Measurements from ENCODE around the gene ABCG1.

The ABCG1 gene

DNA sequence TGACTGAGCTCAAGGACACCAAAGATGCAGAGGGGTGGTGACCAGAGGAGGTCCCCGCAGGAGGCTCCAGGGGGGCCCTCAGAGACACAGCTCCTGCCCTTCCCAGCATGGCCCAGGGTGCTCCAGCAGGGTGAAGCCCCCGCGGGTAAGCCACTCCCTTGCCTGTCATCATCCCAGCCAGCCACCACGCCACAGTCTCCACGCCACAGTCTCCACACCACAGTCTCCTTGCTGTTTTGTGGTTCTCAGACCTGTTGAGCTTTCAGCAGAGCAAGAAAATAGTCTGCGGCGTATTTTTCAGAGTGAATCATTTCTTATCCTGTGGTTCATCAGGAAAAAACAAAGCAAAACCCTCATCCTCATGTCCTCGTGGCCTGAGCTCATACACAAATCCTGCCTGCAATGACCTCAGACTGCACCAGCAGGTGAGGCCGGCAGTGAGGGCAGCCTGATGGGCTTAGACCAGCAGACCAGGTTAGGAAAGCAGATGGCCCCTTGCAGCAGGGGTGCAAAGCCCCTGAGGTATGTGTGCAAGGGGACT lies 25.7 kb upstream of the ABCG1 start:
- DNase-seq: no peak

GRCh38 chr21:42193721-42194120 lies 25.2 kb upstream of the ABCG1 start:
- no peak for DNase-seq

GRCh38 chr21:42194863-42195262 lies 24.1 kb upstream of the ABCG1 start:
- DNase-seq: no peak

GRCh38 chr21:42195378-42196031 lies 23.4 kb upstream of the ABCG1 start:
- DNase-seq: no peak

GRCh38 chr21:42198929-42199867 lies 19.7 kb upstream of the ABCG1 start:
- DNase-seq: no peak

- no peak for DNase-seq
Measured at GRCh38 chr21:42199868-42200463, 19.0 kb upstream of the ABCG1 start.

- DNase-seq: no peak
Measured at GRCh38 chr21:42200906-42201614, 17.9 kb upstream of the ABCG1 start.

DNA sequence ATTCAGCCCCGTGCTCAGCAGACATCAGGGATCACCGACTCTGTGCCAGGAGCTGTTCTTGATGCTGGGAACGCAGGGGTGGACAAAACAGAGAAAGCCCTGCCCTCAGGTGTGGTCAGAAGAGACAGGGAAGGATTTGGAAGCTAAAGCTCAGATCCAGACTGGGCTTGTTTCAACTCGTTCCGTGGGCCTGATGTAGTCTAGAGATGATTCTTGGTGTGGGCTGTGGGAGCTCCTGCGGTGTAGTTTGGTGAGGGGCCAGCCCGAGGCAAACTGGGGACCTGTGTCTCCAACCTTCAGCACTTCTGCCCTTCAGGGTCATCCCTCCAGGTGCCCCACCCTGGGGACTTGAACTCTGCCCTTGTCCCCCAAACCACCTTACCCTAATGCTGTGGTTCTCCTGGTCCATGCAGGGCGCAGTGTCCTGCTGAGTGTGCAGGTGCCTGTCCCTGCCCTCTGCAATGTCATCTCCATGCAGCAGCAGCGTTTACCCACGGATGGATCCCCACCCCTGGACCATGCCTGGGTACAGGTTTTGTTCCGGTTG lies 17.3 kb upstream of the ABCG1 start:
- DNase-seq: no peak

DNA sequence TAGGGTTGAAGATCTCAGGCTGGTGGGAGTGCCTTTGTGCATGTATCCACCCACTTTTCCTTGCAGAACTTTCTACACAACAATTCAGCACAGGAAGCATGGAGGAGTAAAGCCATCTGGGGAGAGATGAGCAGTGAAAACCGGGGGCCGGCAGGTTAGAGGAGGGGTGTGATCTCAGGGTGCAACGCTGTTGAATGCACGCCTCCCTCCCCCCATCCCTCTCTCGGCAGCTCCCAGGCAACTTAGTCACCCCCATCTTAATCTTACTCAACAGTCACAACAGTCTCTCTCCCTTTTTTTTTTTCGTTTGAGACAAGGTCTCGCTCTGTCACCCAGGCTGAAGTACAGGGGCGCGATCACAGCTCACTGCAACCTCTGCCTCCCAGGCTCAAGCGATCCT lies 16.6 kb upstream of the ABCG1 start:
- DNase-seq: no peak

GRCh38 chr21:42203321-42203720 lies 15.6 kb upstream of the ABCG1 start:
- no peak for DNase-seq

GRCh38 chr21:42203936-42204335 lies 15.0 kb upstream of the ABCG1 start:
- DNase-seq: no peak

DNA sequence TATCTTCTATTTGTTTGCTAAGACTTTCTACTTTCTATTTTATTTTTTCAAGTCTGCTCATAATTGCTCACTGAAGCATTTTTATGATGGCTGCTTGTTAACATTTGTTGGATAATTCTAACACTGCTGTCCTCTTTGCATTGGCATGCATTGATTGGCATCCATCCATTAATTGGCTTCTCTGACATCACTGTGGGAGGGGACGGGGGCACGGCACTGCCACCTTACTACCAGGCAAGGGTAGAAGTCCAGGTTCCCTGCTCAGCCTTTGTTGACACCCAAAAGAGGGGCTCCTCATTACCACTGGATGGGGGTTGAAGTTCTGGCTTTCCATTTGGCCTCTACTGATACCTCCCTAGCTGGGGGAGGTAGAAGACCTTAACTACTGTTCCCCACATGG lies 11.5 kb upstream of the ABCG1 start:
- DNase-seq: no peak

GRCh38 chr21:42208036-42208435 lies 10.9 kb upstream of the ABCG1 start:
- DNase-seq: no peak

DNA sequence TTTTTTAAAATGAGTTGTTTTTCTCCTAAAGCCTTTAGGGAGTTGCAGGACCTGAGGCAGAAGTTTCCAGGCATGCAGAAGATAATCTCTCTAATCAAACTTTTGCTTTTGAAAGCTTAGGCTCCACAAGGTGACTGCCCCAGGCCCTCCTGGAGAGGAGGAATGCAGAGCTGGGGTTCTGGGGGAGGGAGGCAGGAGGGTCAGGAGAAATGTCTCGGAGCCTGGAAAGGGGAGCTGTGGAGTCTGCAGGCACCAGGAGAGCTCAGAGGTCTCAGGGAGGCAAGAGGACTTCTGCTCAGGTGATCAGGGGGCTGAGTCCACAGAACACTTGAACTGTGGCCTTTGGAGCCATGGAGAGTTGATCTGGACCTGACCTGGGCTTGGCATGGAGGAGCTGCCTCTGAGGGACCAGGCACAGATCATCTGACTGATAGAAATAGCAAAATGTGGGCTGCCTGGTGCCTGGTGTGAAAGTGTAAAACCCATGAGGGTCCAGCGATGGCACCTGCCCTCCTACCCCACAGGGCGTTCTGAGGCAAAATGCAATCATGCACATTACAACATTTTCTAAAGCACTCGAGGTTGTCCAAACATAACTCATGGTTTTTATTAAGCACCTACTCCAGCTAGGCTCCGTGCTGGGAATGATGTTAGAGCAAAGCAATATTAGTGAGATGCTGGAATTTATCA lies 10.0 kb upstream of the ABCG1 start:
- no peak for DNase-seq

- no peak for DNase-seq
Measured at GRCh38 chr21:42209801-42210479, 9.0 kb upstream of the ABCG1 start.

- no peak for DNase-seq
Measured at GRCh38 chr21:42212266-42212665, 6.7 kb upstream of the ABCG1 start.

DNA sequence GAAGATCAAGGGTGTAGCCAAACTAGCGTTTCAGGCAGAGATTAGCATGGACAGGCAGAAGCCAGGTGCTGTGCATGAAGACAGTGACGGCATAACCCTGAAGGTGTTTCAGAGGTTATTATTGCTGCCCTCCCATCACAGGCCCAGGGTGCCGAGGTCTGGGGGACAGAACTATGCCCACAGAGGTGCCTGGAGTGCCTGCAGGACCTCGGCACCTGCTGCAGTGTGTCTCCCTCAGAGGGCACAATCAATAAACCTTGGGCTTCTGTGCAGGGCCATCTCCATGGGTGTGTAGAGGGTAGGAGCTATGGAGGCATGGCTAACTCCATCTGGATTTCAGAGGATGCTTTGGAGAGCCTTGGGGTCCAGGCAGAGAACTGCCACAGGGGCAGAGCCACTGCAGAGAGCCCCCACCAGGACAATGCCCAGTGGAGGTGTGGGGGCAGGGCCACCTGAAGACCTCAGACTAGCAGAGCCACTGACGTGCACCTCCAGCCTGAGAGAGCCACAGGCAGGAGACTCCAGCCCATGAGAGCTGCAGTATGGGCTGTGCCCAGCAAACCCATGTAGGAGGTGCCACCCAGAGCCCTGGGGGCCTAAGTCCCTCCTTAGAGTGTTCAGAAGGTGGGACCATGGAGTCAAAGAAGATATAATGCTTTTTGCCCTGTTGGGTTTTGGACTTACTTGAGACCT lies 5.7 kb upstream of the ABCG1 start:
- DNase-seq: no peak

DNA sequence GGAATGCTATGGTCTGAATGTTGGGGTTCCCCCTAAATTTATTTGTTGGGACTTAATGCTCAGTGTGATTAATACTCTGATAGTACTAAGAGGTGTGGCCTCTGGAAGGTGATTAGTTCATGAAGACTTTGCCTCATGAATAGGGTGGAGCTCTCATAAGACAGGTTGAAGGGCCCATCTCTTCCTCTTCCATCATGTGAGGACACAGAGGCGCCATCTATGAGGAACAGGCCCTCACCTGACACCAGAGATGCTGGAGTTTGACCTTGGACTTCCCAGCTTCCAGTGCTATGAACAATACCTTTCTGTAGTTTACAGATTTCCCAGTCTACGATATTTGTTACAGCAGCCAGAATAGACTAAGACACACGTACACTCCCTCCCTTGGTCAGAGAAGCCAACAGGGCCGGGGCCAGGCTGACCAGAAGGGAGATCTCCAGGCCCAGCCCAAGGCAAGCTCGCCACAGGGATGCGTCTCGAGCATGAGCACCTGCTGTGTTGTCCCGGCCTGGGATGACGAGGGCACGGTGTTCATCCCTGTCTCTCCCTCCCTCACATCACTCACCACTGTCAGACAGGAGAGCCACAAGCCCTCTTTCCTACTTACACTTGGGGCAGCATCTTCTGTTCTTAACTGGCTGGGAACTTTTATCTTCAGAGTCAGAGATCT lies 4.7 kb upstream of the ABCG1 start:
- DNase-seq: no peak

DNA sequence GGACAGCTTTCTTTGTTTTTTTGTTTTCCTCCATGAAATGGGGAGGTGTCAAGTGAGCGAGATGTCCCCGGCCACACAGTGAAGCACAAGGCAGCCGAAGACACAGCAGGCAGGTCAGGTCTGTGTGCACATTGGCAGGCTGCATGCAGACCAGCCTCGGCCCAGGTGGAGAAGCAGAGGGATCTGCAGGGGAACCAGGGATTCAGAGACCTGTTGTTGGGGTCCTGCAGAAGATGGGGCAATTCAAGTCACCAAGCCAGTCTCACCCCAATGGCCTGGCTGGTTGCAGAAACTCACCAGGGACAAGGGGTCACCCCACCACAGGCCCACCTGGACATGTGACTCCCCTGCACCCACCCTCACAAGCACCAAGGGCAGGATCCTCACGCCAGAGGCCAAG lies 4.0 kb upstream of the ABCG1 start:
- DNase-seq: no peak
